Naive thymus-derived CD4-positive, alpha-beta T cell (primary cell): ENCODE results near the gene NAALADL2. TPM values are rescaled to one million over a fixed set of nuclear protein-coding genes. Genes with fewer than 3 reads are reported as not detected.

ENCODE experiments used
- ATAC-seq: fragments of 150-1000 bp; cut with Tn5 transposase; 2 replicates; pipeline ENCODE4 v1.10.0; 2021; ENCODE audit warnings: mild to moderate bottlenecking, moderate library complexity
- CTCF ChIA-PET: fragments of 350-600 bp; sonication (Branson Sonifier 250); formaldehyde crosslinking; loops from one replicate; lab custom pipeline; 2021; ENCODE audit warnings: antibody characterized with exemption; lab: Charles Lee
- POLR2A ChIA-PET: fragments of 350-600 bp; sonication (Branson Sonifier 250); formaldehyde crosslinking; loops from one replicate; lab custom pipeline; 2021; ENCODE audit warnings: antibody characterized with exemption, inconsistent platforms; lab: Charles Lee
- DNase-seq, 9 donors: peaks; one replicate each; pipeline versions ENCODE4 v3.0.0 to v3.0.0-alpha.2; 2020 to 2022; ENCODE audit warnings: mixed read lengths in 1 of 9
- H3K27ac ChIP-seq: one replicate; pipeline ENCODE4 v1.7.0; 2013; ENCODE audit warnings: mild to moderate bottlenecking, low read depth, low read length, moderate library complexity
- H3K27me3 ChIP-seq, 2 donors: one replicate each; pipeline ENCODE4 v1.7.0; 2013; ENCODE audit warnings: low read length in 2 of 2, mild to moderate bottlenecking in 2 of 2, moderate library complexity in 2 of 2; ENCODE audit not compliant: control insufficient read depth in 2 of 2, insufficient read depth in 2 of 2
- H3K36me3 ChIP-seq, 3 experiments: 1 replicate in 2 of 3; 2 replicates in 1 of 3; pipeline ENCODE4 v1.7.0; 2013; ENCODE audit warnings: low read length in 3 of 3, mild to moderate bottlenecking in 3 of 3, moderate library complexity in 1 of 3; ENCODE audit not compliant: insufficient read depth in 3 of 3, control insufficient read depth in 2 of 3
- H3K4me1 ChIP-seq, 2 donors: one replicate each; pipeline ENCODE4 v1.7.0; 2013; ENCODE audit warnings: low read length in 2 of 2, mild to moderate bottlenecking in 2 of 2, moderate library complexity in 1 of 2; ENCODE audit not compliant: control insufficient read depth in 2 of 2, insufficient read depth in 2 of 2
- H3K4me3 ChIP-seq: 2 replicates; pipeline ENCODE4 v1.7.0; 2013; ENCODE audit warnings: mild to moderate bottlenecking, low read length
- H3K9me3 ChIP-seq, 3 experiments: 1 replicate in 2 of 3; 2 replicates in 1 of 3; pipeline ENCODE4 v1.7.0; 2013; ENCODE audit warnings: low read length in 3 of 3; ENCODE audit not compliant: control insufficient read depth in 2 of 3
- H3K27ac Mint-ChIP-seq, 9 donors: one replicate each; pipeline ENCODE4 v1.8.0; 2020 to 2022; ENCODE audit warnings: mixed read lengths in 9 of 9, mild to moderate bottlenecking in 8 of 9, moderate library complexity in 5 of 9, inconsistent platforms in 2 of 9
- H3K27me3 Mint-ChIP-seq, 5 donors: one replicate each; pipeline ENCODE4 v1.8.0; 2021 to 2022; ENCODE audit warnings: mixed read lengths in 5 of 5, mild to moderate bottlenecking in 1 of 5
- H3K36me3 Mint-ChIP-seq, 5 donors: one replicate each; pipeline ENCODE4 v1.8.0; 2020 to 2022; ENCODE audit warnings: mixed read lengths in 5 of 5, mild to moderate bottlenecking in 3 of 5, inconsistent platforms in 1 of 5
- H3K4me1 Mint-ChIP-seq, 7 donors: one replicate each; pipeline ENCODE4 v1.8.0; 2020 to 2022; ENCODE audit warnings: mixed read lengths in 7 of 7, mild to moderate bottlenecking in 3 of 7, inconsistent platforms in 1 of 7
- H3K4me3 Mint-ChIP-seq, 10 donors: one replicate each; pipeline ENCODE4 v1.8.0; 2020 to 2022; ENCODE audit warnings: mild to moderate bottlenecking in 10 of 10, mixed read lengths in 10 of 10, moderate library complexity in 6 of 10, inconsistent platforms in 2 of 10
- H3K9me3 Mint-ChIP-seq, 11 donors: one replicate each; pipeline ENCODE4 v1.8.0; 2020 to 2022; ENCODE audit warnings: mixed read lengths in 11 of 11, mild to moderate bottlenecking in 4 of 11, inconsistent platforms in 1 of 11, moderate library complexity in 1 of 11
- intact Hi-C, 2 donors: fragments of 100-400 bp; cut with micrococcal nuclease; formaldehyde crosslinking; loops; one replicate each; pipeline ENCODE4 v1.15.1; 2023
- polyA plus RNA-seq, 2 donors: library from polyadenylated mRNA; unstranded; fragments of 300-500 nt; fragmentation: Illumina TruSeq; gene quantifications; one replicate each; pipeline ENCODE4 v1.2.3, GENCODE V29; 2021
- total RNA-seq, 6 experiments: library from RNA in 5 of 6; stranded (reverse) in 5 of 6; gene quantifications; 1 replicate in 5 of 6; 2 replicates in 1 of 6; pipeline ENCODE4 v1.2.3 and lab custom pipeline; 2021 to 2026

The NAALADL2 gene
- total and polyA plus RNA-seq, 7 experiments from 2014 or later, result 0.76 to 1.4 TPM; not detected in 5

DNA sequence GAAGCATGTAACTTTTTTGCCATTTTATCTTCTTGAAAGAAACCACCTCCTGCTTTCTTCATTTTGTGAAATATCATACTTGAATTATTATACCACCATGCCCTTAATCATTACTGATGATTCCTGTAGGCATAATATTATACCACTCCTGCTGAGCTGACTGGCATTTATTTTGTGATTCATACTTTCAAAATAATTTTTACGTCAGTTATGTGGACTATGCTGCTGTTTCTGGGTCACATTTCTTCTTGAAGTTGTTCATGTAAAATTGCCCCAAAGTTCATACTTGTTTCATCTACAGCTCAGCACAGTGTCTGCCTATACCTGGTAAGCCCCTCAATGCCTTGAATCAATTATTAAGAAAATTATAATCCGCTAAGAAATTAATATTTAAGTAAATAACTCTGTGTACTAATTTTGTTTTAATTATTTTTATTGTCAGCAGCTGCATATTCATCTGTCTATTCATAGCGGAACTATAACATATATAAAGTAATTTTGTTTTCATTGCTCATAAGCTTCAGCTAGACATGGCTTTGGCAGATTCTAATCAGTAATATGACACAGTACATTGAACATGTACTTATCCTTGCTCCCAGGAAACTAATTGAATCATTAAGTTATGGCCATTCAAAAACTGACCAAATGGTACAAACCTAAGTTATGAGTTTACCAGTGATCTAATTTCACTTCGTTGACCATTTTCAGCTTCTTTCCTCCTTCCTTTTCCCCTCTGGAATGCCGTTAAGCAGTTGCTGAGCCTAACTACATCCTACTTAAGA, 160.0 kb downstream of the NAALADL2 start:
- intact Hi-C loops, result no loop called here
- ChIA-PET POLR2A (interaction anchor here (0.6 kb wide), 1 partner anchor 35 kb away, joined by 3 read pairs; no protein-coding TSS in a partner anchor), CTCF (no interaction called here)
- Histone ChIP-seq H3K36me3 (no peaks in the 10 kb centered on the region), H3K4me1 (no peaks in the 10 kb centered on the region), H3K9me3 (no peaks in the 10 kb centered on the region), H3K27ac (no peak overlapping the region), H3K4me3 (no peak overlapping the region), H3K27me3 (no peaks in the 10 kb centered on the region)
- Mint-ChIP-seq H3K36me3 (no peaks in the 10 kb centered on the region), H3K9me3 (peaks cover 0 to 6% (median 0%) of the 10 kb centered on the region in 11 donors), H3K27me3 (no peaks in the 10 kb centered on the region), H3K27ac (no peak overlapping the region), H3K4me3 (no peak overlapping the region), H3K4me1 (no peaks in the 10 kb centered on the region)
- ATAC-seq (no peak), DNase-seq (no peak)

DNA sequence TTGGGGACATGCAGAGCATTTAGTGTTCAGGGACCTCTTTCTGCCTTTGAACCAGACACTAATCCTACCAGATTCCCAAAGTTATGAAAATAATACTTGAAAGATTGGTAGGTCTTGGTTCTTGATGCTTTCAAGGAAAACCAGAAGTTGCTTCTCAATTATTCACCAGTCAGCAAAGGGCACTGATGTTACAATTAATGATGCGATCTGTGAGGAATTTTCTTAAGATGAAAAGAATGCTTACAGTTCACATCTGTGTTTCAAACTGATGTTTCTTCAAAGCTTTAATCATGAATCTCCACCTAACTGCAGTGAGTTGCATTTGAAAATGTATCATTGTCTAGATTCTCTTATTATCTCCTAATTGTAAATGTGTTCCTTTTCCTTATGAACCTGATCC, 161.0 kb downstream of the NAALADL2 start:
- Histone ChIP-seq H3K27ac (no peak overlapping the region), H3K36me3 (no peaks in the 10 kb centered on the region), H3K4me3 (no peak overlapping the region), H3K4me1 (no peaks in the 10 kb centered on the region), H3K9me3 (no peaks in the 10 kb centered on the region), H3K27me3 (no peaks in the 10 kb centered on the region)
- Mint-ChIP-seq H3K4me1 (no peaks in the 10 kb centered on the region), H3K4me3 (no peak overlapping the region), H3K27ac (no peak overlapping the region), H3K36me3 (no peaks in the 10 kb centered on the region), H3K27me3 (no peaks in the 10 kb centered on the region), H3K9me3 (peaks cover 0 to 6% (median 0%) of the 10 kb centered on the region in 11 donors)
- DNase-seq (no peak), ATAC-seq (no peak)
- ChIA-PET POLR2A (no interaction called here), CTCF (no interaction called here)
- intact Hi-C loops, result no loop called here

DNA sequence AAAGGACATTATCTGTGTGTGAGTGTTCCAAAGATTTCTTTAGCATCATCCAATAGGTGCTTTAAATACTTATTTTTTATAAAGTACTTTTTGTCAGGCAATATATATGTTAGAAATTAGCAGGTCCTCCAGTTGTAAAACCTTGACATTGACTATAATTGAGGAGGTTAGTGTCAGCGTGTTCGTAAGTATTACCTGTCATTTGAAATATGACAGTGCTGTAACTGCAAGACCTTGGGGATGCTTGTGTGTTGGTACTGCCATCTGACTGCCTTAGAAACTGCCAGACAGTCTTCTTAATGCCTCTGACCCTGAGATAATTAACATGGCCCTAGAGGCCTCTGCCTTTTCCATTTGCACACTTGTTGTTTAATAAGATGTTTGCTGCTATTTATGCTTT, 170.7 kb downstream of the NAALADL2 start:
- no peaks in the 10 kb centered on the region for H3K36me3 ChIP-seq
- Mint-ChIP-seq H3K27ac (no peak overlapping the region), H3K9me3 (peaks cover 2 to 24% (median 4%) of the 10 kb centered on the region in 11 donors), H3K4me1 (no peaks in the 10 kb centered on the region), H3K27me3 (no peaks in the 10 kb centered on the region), H3K4me3 (no peak overlapping the region), H3K36me3 (no peaks in the 10 kb centered on the region)
- DNase-seq (no peak), ATAC-seq (no peak)
- CTCF ChIA-PET, result no interaction called here
- no peaks in the 10 kb centered on the region for H3K27me3 ChIP-seq
- H3K9me3 ChIP-seq, result no peaks in the 10 kb centered on the region
- POLR2A ChIA-PET, result no interaction called here
- no peaks in the 10 kb centered on the region for H3K4me1 ChIP-seq
- H3K27ac ChIP-seq, result no peak overlapping the region
- no peak overlapping the region for H3K4me3 ChIP-seq
- intact Hi-C loops, result no loop called here

GRCh38 chr3:175039875-175040274, 180.7 kb downstream of the NAALADL2 start:
- H3K4me3 ChIP-seq, result no peak overlapping the region
- ChIA-PET CTCF (no interaction called here), POLR2A (no interaction called here)
- no peak for DNase-seq
- H3K36me3 Mint-ChIP-seq, result no peaks in the 10 kb centered on the region
- no peaks in the 10 kb centered on the region for H3K36me3 ChIP-seq
- no peak overlapping the region for H3K4me3 Mint-ChIP-seq
- no peak for ATAC-seq
- H3K9me3 ChIP-seq, result no peaks in the 10 kb centered on the region
- no peaks in the 10 kb centered on the region for H3K4me1 ChIP-seq
- H3K4me1 Mint-ChIP-seq, result no peaks in the 10 kb centered on the region
- peaks cover 0 to 11% (median 5%) of the 10 kb centered on the region in 11 donors for H3K9me3 Mint-ChIP-seq
- intact Hi-C loops, result no loop called here
- H3K27me3 ChIP-seq, result no peaks in the 10 kb centered on the region
- H3K27ac ChIP-seq, result no peak overlapping the region
- H3K27ac Mint-ChIP-seq, result no peak overlapping the region
- no peaks in the 10 kb centered on the region for H3K27me3 Mint-ChIP-seq

DNA sequence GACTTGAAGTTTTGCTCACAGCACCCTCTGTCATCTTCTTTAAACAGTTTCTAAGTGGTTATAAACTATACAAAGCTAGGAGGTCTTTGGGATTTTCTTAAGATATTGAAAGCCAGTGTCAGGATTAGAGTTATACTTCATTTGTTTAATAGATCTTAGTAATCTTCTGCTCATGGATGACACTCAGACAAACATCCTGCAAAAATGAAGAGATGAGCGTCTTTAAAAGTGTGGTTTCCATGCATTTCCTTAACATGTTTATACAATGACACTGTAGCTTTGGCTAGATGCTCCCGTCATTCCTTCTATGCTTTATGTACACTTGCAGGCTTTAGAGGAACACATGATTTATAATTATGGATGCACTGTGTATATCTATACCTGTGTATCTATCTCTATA, 182.2 kb downstream of the NAALADL2 start:
- H3K27ac Mint-ChIP-seq, result no peak overlapping the region
- no peaks in the 10 kb centered on the region for H3K27me3 Mint-ChIP-seq
- no peaks in the 10 kb centered on the region for H3K36me3 Mint-ChIP-seq
- DNase-seq (no peak), ATAC-seq (no peak)
- H3K27ac ChIP-seq, result no peak overlapping the region
- H3K4me1 Mint-ChIP-seq, result no peaks in the 10 kb centered on the region
- H3K9me3 Mint-ChIP-seq, result peaks cover 2 to 9% (median 5%) of the 10 kb centered on the region in 11 donors
- intact Hi-C loops, result no loop called here
- no peaks in the 10 kb centered on the region for H3K4me1 ChIP-seq
- no peaks in the 10 kb centered on the region for H3K36me3 ChIP-seq
- POLR2A ChIA-PET, result no interaction called here
- no peaks in the 10 kb centered on the region for H3K27me3 ChIP-seq
- CTCF ChIA-PET, result no interaction called here
- no peak overlapping the region for H3K4me3 Mint-ChIP-seq
- no peaks in the 10 kb centered on the region for H3K9me3 ChIP-seq
- no peak overlapping the region for H3K4me3 ChIP-seq

DNA sequence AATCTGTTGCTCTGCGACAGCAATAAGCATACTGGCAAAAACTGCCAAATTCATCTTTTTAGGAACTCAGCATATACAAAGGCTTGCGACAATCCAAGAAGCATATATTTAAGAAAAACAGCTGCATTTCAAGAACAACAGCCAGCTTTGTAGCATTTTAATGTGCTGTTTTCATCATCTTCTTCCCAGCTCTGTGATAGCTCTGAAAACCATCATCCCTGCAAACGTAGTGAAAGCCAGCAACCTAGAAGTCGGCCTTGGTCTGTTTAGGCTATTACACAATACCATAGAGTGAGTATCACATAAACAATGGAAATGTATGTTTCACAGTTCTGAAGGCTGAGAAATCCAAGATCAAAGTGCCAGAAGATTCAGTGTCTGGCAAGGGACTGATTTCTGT, 187.5 kb downstream of the NAALADL2 start:
- POLR2A ChIA-PET, result no interaction called here
- no peaks in the 10 kb centered on the region for H3K9me3 ChIP-seq
- no peak overlapping the region for H3K27ac Mint-ChIP-seq
- intact Hi-C loops, result no loop called here
- H3K27me3 ChIP-seq, result no peaks in the 10 kb centered on the region
- H3K27me3 Mint-ChIP-seq, result no peaks in the 10 kb centered on the region
- no peak overlapping the region for H3K4me3 ChIP-seq
- no peaks in the 10 kb centered on the region for H3K36me3 ChIP-seq
- ATAC-seq (no peak), DNase-seq (no peak)
- H3K36me3 Mint-ChIP-seq, result no peaks in the 10 kb centered on the region
- H3K4me1 Mint-ChIP-seq, result no peaks in the 10 kb centered on the region
- H3K9me3 Mint-ChIP-seq, result peaks cover 0 to 16% (median 6%) of the 10 kb centered on the region in 11 donors
- no peak overlapping the region for H3K27ac ChIP-seq
- CTCF ChIA-PET, result no interaction called here
- H3K4me1 ChIP-seq, result no peaks in the 10 kb centered on the region
- H3K4me3 Mint-ChIP-seq, result no peak overlapping the region

DNA sequence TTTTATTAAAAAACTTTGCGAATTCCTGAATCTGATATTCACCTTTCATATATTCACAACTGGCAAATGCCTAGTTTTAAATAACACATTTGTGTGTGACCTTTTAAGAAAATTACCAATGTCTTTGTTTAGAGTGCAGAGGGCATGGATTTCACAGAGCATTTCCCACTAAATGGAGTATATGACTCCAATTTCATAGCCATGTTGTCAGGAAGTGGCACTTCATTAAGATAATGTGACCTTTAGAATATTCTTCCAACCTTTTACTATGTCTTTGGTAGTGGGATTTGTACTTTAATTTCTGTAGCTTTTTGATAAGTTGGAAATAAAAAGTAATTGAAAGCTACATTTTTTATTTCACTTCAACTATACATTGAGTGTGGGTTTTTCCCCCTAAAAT, 188.7 kb downstream of the NAALADL2 start:
- intact Hi-C loops, result no loop called here
- H3K4me3 ChIP-seq, result no peak overlapping the region
- no peaks in the 10 kb centered on the region for H3K27me3 ChIP-seq
- H3K36me3 ChIP-seq, result no peaks in the 10 kb centered on the region
- H3K4me1 ChIP-seq, result no peaks in the 10 kb centered on the region
- Mint-ChIP-seq H3K4me3 (no peak overlapping the region), H3K4me1 (no peaks in the 10 kb centered on the region), H3K27ac (no peak overlapping the region), H3K27me3 (no peaks in the 10 kb centered on the region), H3K36me3 (no peaks in the 10 kb centered on the region), H3K9me3 (peaks cover 0 to 16% (median 7%) of the 10 kb centered on the region in 11 donors)
- ATAC-seq (no peak), DNase-seq (no peak)
- POLR2A ChIA-PET, result no interaction called here
- H3K27ac ChIP-seq, result no peak overlapping the region
- CTCF ChIA-PET, result no interaction called here
- no peaks in the 10 kb centered on the region for H3K9me3 ChIP-seq
